ENCODE data around the gene PLA2G3. TPM values are rescaled to one million over a fixed set of nuclear protein-coding genes. Genes with fewer than 3 reads are reported as not detected.

The PLA2G3 gene
- polyA plus RNA-seq, 1 experiment = 0.10 TPM

DNA sequence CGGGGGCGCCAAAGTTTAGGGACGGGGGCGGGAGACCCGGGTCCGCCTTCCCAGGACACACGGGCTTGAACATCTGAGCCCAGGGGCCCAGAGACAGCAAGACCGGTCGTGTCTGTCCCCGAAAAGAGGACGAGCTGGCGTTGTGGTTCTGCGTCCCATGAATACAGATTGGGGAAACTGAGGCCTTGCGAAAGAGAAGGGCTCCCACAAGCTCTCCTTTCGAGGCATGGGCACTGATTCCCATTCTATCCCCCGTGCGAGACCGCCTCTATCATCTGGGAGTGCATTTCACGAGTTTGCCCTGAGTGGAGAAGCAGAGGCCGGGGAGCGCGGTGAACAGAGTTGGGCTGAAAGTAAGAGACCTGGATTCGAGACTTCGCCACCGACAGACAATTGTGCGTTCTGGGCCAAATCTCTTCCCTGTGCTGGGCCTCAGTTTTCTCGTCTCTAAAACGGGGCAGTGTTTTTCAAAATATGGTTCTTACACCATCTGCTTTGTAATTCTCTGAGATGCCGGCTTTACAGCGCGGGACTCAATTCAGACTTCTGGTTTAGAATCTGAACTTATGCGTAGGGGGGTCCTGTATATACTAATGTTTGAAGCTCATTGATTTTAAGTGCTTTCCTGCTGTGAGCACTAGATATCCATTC lies 20.1 kb upstream of the PLA2G3 start:
- Histone ChIP-seq H3K27ac (ENCODE audit: low read depth, low read length) (peak overlapping the region; percentile 68), H3K27me3 (ENCODE audit: control insufficient read depth, insufficient read depth, low read length) (no peaks in the 10 kb centered on the region), H3K9me3 (ENCODE audit: control insufficient read depth, insufficient read depth, low read length) (no peaks in the 10 kb centered on the region; the same call in 1 of the 2 replicates), H3K4me3 (ENCODE audit: low read depth, low read length) (peak overlapping the region; percentile 91)
- POLR2A ChIA-PET = interaction anchor here (1.0 kb wide), 1 partner anchor 58 kb away, joined by 9 read pairs; no protein-coding TSS in a partner anchor
- CTCF ChIA-PET = interaction anchor here (1.0 to 2.2 kb wide), 5 partner anchors 12 to 112 kb away, joined by 3 to 8 read pairs (median 6); partner anchors contain the start of gene SELENOM
- no peak for DNase-seq (ENCODE audit: low read depth, low spot score)
- TF ChIP-seq CTCF (IDR thresholded peaks at IDR 0.05; ENCODE audit: low read depth, low read length) = no peak

GRCh38 chr22:31155422-31155821 lies 15.1 kb upstream of the PLA2G3 start:
- no peak overlapping the region for H3K4me3 ChIP-seq (ENCODE audit: low read depth, low read length)
- ChIA-PET CTCF (interaction anchor here (0.8 to 2.1 kb wide), 8 partner anchors 47 to 392 kb away, joined by 3 to 10 read pairs (median 4); partner anchors contain the start of genes LIMK2 and SELENOM), POLR2A (interaction anchor here (0.6 to 0.7 kb wide), 2 partner anchors 22 to 47 kb away, joined by 3 read pairs; no protein-coding TSS in a partner anchor)
- H3K27me3 ChIP-seq (ENCODE audit: control insufficient read depth, insufficient read depth, low read length) = no peaks in the 10 kb centered on the region
- H3K27ac ChIP-seq (ENCODE audit: low read depth, low read length) = peak overlapping the region; percentile 12
- peak; percentile 21 for DNase-seq (ENCODE audit: low read depth, low spot score)
- no peaks in the 10 kb centered on the region; the same call in 1 of the 2 replicates for H3K9me3 ChIP-seq (ENCODE audit: control insufficient read depth, insufficient read depth, low read length)
- no peak for TF ChIP-seq CTCF (IDR thresholded peaks at IDR 0.05; ENCODE audit: low read depth, low read length)

- no peaks in the 10 kb centered on the region; the same call in 1 of the 2 replicates for H3K9me3 ChIP-seq (ENCODE audit: control insufficient read depth, insufficient read depth, low read length)
- H3K4me3 ChIP-seq (ENCODE audit: low read depth, low read length) = no peak overlapping the region
- ChIA-PET CTCF (interaction anchor here (0.8 to 2.1 kb wide), 7 partner anchors 47 to 391 kb away, joined by 3 to 10 read pairs (median 4); partner anchors contain the start of genes LIMK2 and SELENOM), POLR2A (interaction anchor here (0.5 to 0.6 kb wide), 2 partner anchors 47 to 256 kb away, joined by 3 to 7 read pairs; no protein-coding TSS in a partner anchor)
- H3K27ac ChIP-seq (ENCODE audit: low read depth, low read length) = peak overlapping the region; percentile 59
- DNase-seq (ENCODE audit: low read depth, low spot score) = no peak
- no peak for TF ChIP-seq CTCF (IDR thresholded peaks at IDR 0.05; ENCODE audit: low read depth, low read length)
- H3K27me3 ChIP-seq (ENCODE audit: control insufficient read depth, insufficient read depth, low read length) = no peaks in the 10 kb centered on the region
These were observed 14.7 kb upstream of the PLA2G3 start for GRCh38 chr22:31154975-31155374.

- Histone ChIP-seq H3K27me3 (ENCODE audit: control insufficient read depth, insufficient read depth, low read length) (no peaks in the 10 kb centered on the region), H3K4me3 (ENCODE audit: low read depth, low read length) (no peak overlapping the region), H3K27ac (ENCODE audit: low read depth, low read length) (no peak overlapping the region), H3K9me3 (ENCODE audit: control insufficient read depth, insufficient read depth, low read length) (no peaks in the 10 kb centered on the region)
- ChIA-PET POLR2A (no interaction called here), CTCF (interaction anchor here (0.7 to 1.4 kb wide), 3 partner anchors 12 to 143 kb away, joined by 3 to 12 read pairs (median 7); partner anchors contain the start of gene SELENOM)
- no peak for TF ChIP-seq CTCF (IDR thresholded peaks at IDR 0.05; ENCODE audit: low read depth, low read length)
- no peak for DNase-seq (ENCODE audit: low read depth, low spot score)
These were observed 13.0 kb upstream of the PLA2G3 start for GRCh38 chr22:31153357-31153756.

- H3K27me3 ChIP-seq (ENCODE audit: control insufficient read depth, insufficient read depth, low read length) = no peaks in the 10 kb centered on the region
- POLR2A ChIA-PET = no interaction called here
- no peak for TF ChIP-seq CTCF (IDR thresholded peaks at IDR 0.05; ENCODE audit: low read depth, low read length)
- no peak overlapping the region for H3K4me3 ChIP-seq (ENCODE audit: low read depth, low read length)
- no peak overlapping the region for H3K27ac ChIP-seq (ENCODE audit: low read depth, low read length)
- CTCF ChIA-PET = interaction anchor here (1.3 to 1.4 kb wide), 2 partner anchors 10 to 45 kb away, joined by 7 to 12 read pairs; partner anchors contain the start of gene SELENOM
- H3K9me3 ChIP-seq (ENCODE audit: control insufficient read depth, insufficient read depth, low read length) = peaks cover 8% of the 10 kb centered on the region; the same call in 1 of the 2 replicates
- DNase-seq (ENCODE audit: low read depth, low spot score) = no peak
These were observed 11.6 kb upstream of the PLA2G3 start for GRCh38 chr22:31151872-31152271.

Measured in AG04450 (cell line).